HG02763 (cell line): ENCODE results near the gene ZMYND10.

Experiments
- ATAC-seq: cut with Tn5 transposase; IDR thresholded peaks from one replicate; pipeline ENCODE4 v1.9.1; 2021; ENCODE audit warnings: mild to moderate bottlenecking, moderate library complexity; ENCODE audit not compliant: unreplicated experiment

ZMYND10 gene

DNA sequence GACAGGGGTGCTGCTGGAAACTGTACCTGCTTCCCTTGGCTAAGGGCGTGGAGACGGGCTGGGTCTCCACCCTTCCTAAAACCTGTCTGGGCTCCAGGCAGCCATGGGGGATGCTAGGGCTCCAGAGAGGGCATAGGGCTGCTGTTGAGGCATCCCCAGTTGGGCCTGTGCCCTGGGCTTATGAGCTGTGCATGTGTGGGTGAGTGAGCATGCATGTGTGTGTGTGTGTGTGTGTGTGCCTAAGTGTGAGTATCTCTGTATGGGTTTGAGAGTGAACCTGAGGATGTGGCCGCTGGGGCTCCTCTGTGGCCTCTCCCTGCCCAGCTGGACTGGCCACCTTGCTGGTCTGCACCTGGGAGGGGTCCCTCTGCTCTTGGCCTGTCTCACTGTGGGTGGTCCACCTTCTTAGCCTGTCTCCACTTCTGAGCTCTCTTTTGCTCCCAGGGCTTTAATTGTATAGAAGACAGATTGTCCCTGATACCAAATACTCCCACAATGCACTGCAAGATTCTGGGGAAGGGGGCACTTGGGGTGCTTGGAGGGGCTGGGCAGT lies 25.7 kb upstream of the ZMYND10 start:
- ATAC-seq = no peak

DNA sequence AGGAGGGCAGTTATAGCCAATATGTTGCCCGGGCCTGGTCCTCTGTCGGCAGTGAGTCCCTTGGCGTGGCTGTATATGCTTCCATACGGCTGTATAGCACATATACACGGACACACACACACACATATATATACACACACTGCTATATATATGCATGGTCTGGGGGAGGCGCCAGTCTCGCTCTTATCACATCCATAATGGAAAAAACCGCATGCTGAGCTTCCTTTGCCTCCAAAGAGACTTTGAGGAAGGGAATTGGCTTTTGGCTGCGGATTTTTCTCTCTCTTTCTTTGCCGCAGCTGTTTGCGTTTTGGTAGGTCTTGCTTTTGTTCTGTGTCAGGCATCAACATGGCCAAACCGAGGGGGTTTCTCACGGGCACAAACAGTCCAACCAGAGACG lies 25.1 kb upstream of the ZMYND10 start:
- ATAC-seq = no peak

DNA sequence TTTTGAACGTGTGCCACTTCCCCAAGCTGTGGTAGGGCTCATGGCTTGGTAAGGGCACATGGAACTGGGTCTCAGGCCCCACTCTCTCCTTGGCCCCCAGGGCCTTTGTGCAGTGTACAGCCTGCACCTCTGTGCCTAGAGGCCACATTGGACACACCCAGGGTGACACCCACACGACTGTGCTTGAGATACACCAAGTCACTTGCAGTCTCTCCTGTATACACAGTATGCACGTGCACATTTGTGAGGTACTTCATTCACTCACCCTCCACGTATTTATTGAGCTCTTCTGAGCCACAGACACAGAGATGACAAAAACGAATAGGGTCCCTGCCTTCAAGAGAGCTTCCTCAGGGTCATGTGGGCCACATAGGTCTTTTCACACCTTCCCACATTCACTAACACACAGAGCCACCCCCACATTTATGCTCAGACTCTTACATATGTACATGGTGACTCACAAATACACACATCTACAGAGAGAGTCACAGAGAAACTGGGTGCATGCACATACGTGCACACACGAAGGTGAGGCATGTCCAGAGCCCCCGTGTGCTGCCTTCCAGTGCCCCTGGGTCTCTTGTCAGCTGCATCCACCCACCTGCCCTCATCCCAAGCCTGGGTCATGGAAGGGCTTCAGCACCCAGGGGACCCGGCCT lies 23.6 kb upstream of the ZMYND10 start:
- no peak for ATAC-seq

DNA sequence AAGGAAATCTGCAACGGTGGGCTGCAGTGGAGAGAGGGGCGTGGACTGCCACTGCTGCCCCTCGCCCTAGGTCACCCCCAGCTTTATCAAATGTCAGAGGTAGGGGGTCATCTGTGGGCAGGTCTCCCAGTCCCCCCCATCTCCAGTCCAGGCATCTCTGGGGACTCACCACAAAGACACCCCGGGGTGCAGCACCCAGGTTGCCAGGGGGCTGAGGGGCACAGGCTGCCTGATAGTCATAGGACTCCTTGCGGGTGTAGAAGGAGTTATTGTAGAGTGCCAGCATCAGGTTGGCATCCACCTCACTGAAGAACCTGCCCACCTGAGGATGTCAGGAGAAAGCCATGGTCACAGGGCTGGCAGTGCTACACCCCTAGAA lies 20.3 kb upstream of the ZMYND10 start:
- ATAC-seq = no peak

DNA sequence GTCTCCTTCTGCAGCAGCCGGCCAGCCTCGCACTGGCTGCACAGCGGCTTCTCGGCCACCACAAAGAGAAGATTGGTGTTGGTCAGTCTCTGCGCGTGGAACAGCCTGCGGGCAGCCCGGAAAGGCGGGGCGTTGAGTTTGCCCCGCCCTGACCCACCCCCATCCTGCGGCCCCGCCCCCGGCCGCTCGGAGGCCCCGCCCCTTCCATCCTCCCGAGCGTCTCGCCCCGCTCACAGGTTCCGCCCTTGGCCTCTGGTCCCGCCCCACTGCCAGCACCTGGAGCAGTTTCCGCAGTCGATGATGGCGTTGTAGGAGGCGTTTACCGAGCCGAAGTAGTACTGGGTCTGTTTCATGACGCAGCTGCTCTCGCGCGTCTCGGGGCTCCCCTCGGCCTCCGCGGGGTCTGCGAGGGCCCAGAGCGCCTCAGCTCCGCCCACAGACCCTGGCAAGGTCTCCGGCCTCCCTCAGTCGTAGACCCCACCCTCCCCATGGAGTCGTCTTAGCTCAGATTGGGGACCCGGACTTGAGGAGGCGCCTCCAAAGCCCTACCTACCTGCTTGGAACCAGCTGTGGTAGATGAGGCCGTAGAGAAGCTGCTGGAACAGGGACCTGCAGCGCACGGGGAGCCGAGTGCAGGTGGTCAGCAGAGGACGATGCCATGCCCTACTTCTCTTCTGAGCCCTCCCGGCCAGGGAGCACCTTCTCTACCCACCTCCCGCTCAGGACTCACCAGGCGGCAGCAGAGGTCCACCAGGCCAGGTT lies 19.7 kb upstream of the ZMYND10 start:
- peak; percentile 84 for ATAC-seq

DNA sequence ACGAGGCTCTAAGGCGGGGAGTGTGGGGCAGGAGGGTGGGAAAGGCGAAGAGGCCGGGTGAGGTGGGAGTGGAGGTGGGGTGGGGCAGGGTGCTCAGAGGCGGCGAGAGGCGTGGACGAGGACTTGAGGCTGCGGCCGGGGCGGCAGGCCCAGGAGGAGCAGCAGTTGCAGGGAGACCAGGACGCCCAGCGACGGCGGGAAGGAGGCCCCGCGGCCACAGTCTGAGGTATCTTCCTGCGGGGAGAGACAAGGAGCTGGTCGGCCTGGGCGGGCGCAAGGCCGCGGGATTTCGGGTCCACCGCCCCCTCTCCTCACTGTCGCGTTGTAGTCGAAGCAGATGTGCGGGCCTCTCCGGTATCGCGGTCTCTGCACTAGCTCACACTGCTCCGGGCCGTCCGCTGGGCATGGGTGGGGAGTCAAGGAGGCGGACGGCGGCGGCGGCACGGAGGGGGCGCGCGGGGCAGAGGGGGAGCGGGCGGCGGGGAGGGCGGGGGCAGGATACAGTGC lies 19.1 kb upstream of the ZMYND10 start:
- no peak for ATAC-seq

DNA sequence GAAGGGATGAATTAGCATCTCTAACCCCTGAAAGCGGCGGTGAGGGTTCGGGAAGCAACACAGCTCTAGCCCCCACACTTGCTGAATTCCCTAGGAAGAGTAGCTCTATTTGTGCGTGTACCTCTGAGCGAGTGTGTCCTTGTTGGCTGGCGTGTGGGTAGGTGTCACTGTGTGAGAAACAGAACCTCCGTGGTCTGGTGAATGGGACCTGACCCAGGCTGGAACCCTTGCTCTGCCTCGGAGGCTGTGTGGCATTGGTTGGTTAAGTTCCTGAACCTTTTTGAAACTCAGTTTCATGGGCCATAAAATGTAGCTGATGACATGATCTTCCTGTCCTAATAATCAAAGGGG lies 14.2 kb upstream of the ZMYND10 start:
- ATAC-seq = peak; percentile 1

DNA sequence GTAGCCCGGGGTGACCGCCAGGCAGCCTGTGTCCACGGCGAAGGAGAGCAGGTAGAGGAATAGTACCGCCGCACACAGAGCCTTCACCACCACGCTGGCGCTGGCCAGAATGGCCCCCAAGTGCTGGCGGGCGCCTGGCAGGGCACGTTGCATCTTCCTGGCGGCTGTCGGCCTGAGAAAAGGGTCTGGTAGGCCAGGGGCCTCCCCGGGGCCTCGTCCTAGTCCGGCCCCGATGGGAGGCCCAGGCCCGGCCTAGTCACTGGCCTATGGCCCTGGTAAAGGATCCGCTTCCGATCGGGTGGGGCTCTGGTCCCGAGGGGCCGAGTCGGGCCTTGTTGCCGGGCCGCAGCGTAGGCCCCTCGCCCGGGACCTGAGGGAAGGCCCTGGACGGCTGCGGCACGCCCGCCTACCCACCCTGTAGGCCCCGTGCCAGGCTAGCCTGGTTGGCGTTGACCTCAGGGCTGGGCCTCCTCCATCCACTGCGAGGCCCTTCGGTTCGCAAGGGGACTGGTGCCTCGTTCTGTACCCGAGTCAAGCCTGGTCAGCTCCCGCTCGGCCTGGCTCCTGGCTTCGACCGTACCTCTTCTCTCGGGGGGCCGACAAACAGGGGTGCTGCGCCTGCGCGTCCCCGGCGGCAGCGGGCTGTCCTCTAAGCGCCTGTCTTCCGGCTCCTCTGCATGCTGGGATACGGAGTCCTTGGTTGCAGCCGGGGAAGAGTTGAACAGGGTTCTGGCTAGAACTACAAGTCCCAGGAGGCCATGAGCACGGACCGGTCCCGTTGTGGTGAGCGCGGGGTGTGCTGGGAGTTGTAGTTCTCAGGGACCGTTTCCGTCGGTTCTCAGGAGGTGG lies 13.6 kb upstream of the ZMYND10 start, which contains the start of gene TMEM115:
TMEM115 (minus strand) TSS at position 611 of the 849 bp plus-strand sequence; CDS start at position 153, 458 bp downstream.
- ATAC-seq = peak; percentile 97

DNA sequence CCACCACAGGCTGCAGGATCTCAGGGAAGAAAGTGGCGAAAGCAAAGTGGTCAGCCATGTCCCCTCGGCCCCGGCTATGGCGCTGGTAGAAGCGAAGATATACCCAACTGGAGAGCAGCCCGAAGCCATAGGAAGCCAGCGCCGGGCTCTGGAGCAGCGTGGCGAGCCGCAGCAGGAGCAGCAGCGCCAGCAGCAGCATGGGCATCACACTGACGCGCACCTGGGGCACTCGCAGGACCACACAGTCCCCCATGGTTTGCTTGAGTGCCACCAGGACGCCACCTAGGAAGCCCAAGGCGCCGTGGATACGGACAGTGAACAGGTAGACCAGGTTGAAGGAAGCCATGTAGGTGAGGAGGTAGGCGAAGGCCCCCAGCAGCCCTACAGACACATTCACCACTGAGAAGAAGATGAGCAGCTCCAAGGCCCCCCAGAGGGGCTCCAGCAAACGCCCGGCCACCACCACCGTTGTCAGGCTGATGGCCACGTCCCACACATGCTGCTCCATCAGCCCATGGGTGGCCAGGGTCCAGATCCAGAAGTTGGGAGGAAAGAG lies 12.9 kb upstream of the ZMYND10 start:
- ATAC-seq = no peak

DNA sequence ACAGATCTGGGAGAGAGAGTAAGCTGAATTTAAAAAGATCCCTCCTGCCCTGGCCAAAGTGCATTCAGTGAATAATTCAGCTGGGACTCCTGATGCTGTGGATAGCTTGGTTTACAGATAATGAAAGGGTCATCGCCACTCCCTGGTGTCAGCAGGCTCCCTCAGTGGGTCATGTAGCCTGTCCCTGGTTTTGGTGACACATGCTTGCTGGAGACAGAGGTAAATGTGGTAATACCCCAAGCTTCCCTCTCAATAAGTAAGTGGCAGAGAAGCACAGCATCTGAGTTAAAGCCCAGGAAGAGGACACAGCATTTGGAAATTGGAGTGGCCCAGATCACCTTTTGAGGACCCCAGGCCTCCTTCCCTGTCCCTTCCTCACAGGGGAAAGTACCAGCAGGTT lies 11.9 kb upstream of the ZMYND10 start:
- no peak for ATAC-seq

DNA sequence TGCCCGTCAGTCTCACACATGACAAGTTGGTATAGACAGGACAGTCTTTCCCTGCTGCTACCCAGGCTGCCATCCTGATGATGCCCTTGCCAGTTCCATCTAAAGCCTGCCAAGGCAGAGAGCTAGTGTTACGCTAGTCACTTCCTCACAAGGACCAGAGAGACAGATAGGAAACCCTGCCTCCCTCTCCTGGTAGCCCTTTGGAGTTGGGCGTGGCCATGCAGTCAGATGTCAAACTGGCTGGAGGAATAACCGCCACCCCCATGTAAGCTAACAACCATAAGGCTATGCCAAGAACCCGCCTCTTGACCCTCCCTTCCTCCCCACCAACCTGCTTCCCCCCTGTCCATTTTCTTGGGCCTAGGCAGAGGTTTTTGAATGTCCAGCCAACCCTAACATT lies 11.0 kb upstream of the ZMYND10 start:
- ATAC-seq = no peak

DNA sequence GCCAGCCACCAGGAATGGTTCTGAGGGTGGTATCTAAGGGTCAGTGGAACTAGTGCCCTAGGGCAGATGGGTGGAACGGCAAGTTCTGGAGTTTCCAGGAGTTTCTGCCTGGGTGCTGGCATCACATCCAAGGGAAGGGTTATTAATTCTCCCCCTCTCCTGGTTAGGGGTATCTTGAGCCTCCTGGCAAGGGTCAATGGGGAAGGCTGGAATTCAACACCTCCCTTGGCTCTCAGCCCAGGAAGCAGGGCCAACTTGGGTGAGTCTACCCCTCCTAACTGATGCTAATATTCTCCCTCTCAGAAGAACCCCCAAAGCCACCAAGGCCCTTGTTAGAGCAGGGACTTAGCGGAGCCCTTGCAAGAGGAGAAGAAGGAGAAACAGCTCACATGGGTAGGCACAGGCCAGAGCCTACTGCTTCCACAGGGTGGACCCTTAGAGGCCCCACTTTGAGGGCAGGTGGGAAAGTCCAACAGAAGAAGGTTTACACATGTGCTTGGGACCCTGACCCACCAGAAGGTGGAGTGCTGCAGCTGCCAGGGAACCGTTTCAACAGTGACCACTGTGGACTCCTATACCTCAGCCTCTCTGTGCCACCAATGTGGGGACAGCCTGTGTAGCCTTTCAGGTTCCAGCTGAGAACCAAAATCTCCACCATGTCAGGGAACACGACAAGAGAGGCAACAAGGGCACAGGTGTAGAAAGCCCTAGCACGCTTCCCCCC lies 10.5 kb upstream of the ZMYND10 start:
- ATAC-seq = no peak

DNA sequence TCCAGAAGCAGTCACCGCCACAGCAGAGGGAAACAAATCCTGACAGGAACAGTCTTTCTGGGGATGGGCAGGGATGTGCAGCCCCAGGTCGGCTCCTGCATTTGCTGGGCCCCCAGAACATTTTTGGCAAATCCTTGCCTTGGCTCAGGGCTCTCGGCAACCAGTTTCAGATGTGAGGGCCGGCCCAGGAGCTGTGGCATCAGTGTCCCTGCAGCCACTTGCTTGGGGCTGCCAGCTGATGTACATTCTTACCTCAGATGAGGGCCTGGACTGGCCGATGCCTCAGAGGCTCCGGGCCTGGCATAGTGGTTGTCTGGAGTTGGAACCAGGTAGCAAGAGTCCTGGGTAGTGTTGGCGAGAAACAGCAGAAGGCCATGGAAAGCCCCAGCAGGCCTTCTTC lies 9.3 kb upstream of the ZMYND10 start:
- no peak for ATAC-seq

DNA sequence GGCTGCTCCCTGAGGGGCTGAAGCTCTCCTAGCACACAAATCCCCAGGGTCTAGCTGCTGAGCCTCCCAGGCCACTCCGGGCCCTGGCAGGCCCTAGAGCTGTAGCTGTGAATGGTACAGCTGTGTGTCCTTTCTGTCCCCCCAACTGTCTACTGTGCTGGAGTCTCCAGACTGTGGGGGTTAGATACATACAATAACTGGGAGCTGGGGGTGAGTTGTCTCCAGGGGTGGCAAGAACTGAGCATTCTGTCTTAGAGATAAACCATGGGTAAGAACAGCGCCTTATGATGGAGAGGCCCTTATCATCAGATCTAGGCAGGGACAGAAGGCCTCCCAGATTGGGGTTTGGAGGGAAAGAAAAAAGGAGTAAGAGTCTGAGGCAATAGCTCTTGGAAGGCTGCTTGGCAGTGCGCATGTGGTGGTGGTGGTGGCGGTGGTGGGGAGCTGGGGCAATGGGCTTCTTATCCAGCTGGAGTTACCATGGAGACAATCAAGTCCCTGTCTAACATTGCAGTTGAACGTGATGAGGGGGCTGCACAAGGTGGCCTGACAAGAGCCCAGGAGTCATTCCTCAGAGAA lies 8.7 kb upstream of the ZMYND10 start:
- ATAC-seq = no peak

DNA sequence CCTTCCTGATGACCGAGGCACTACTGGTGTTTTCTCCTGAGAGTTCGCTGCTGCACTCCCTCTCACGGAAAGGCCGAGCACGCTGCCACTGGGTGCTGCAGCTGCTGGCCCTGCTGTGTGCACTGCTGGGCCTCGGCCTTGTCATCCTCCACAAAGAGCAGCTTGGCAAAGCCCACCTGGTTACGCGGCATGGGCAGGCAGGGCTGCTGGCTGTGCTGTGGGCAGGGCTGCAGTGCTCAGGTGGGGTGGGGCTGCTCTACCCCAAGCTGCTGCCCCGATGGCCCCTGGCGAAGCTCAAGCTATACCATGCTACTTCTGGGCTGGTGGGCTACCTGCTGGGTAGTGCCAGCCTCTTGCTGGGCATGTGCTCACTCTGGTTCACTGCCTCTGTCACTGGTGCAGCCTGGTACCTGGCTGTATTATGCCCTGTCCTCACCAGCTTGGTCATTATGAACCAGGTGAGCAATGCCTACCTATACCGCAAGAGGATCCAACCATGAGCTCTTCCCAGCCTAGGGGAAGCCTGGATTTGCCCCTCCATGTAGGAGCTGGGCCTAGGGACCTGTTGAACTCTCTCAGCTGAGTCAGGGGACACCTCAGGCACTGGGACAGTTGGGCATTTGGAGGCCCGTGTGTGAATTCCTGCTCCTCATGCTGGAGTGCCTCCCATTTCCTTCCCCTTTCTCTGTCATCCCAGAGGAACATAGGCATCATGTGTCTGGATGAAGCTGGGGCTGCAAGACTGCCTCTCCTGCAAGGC lies 7.9 kb upstream of the ZMYND10 start:
- ATAC-seq = no peak

DNA sequence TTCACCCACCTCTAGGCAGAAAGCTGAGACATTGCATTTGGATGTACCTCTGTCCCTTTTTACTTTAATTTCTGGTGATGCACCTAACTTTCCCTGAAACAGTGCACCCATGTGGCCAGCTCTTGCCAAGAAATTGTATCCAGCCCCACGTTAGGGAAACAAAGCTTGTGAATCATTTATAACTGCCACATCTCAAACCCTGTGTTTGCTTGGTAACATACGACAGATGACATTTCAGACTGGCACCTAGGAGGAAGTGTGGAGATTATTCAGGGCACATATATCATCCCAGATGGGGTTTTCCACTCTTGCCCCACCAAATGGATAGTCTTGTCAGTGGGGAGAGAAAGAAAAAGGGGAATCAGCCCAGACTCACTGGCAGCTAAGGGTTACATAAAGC lies 7.2 kb upstream of the ZMYND10 start:
- no peak for ATAC-seq

DNA sequence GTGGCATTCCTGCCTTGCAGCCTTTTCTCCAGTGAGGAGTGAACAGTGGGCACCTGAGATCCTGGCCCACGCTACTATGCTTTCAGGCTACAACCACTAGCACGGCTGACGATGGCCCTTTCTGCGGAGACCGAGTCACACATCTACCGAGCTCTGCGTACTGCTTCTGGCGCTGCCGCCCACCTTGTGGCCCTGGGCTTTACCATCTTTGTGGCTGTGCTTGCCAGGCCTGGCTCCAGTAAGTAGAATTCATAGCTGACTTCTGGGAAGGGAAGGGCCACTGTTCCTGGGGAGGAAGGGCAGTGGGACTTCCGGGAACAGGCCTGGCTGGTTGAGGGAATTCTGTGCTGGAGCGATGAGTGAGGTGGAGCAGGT lies 5.8 kb upstream of the ZMYND10 start:
- no peak for ATAC-seq

DNA sequence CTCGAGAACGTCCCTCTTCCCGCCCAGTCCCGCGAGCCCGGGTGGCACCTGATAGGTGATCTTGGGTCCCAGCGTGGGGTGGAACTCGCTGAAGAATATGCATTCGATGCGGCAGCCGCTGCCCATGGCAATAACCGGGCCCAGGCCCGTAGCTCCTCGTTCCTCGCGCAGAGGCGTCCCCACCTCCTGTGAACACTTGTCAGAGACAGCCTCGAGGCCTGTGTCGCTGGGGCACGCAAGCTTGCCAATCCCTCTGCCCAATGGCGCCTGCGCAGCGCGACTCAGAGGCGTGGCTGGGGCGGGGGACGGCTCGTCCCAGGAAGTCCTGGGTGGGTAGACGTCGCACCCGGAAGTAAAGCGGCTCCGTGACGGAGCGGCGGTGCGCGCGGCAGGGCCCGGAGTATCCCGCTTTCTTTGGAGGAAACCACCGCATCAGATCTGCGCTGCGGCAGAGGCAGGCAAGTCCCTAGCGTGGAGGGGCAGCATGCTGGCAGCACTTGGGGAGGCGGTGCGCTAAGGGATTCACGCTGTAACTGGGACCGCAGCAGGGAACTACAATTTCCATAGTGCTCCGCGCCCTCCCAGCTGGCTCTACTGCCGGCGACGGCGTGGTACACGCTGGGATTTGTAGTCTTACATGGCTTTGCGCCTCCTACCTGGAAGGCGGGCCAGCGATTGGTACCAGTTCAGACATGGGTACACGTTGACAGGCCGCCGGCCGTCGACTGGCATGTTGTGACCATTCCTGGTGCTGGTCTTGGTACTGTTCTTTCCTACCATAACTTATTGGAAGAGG lies 5.2 kb upstream of the ZMYND10 start, which contains the start of the genes CYB561D2 and NPRL2:
CYB561D2 (plus strand) TSS at position 336 of the 796 bp plus-strand sequence. CDS start 572 bp downstream, outside the sequence.
NPRL2 (minus strand) TSS at position 249 of the 796 bp plus-strand sequence; CDS start at position 126, 123 bp downstream.
- peak; percentile 85 for ATAC-seq
